SU-DHL-6 (cell line): ENCODE measurements around the gene ASPN.

Experiments
- CTCF ChIP-seq: fragments of 200-600 bp; sonication (generic); IDR thresholded peaks from one replicate; pipeline ENCODE4 v1.5.1; 2017; ENCODE audit warnings: antibody characterized with exemption, mild to moderate bottlenecking, low read length, moderate library complexity; ENCODE audit not compliant: insufficient read depth, poor library complexity, severe bottlenecking
- EZH2phosphoT487 ChIP-seq: fragments of 200-600 bp; sonication (generic), shearing (Covaris generic); conservative IDR thresholded peaks from 2 replicates; pipeline ENCODE4 v1.6.1; 2018; ENCODE audit warnings: mild to moderate bottlenecking, antibody characterized with exemption, low read length, moderate library complexity, mixed read lengths

DNA sequence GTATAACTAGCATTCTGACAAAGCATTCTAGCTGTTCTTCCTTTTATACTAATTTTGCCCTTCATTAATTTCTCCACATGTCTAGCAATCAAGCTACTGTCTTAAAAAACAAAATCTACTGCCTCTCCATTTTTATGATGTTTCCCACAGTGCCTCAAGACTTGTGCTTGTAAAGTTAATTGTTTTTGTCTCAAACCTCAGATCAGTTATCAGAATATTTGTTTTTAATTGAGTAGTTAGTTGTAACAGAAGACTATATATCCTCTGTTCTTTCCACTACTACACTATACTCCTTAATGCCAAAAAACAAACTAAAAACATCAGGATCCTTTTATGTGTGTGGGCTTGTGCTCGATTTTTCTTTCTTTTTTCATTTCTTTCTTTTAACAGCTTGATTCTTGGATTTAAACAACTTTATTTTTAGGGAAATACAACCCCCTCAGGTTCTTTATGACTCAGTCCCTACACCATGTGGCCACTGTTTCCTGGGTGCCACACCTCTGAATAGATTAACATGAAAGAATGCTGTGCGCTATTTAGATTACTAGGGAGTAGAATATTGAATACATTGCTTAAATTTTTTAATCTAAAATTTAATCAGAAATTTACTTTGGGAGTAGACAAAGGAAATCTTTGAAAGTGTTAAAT lies 1.2 kb downstream of the ASPN start:
- TF ChIP-seq CTCF, result no peak
- TF ChIP-seq EZH2phosphoT487, result no peak
